K562 (cell line): ENCODE results near the gene OTOP3. TPM values are rescaled to one million over a fixed set of nuclear protein-coding genes. Genes with fewer than 3 reads are reported as not detected.

ENCODE experiments used
- ATAC-seq: fragments of 200-7000 bp; cut with Tn5 transposase; 3 replicates; pipeline ENCODE4 v1.9.1; 2020; ENCODE audit warnings: moderate library complexity
- BruUV-seq: library from RNA; stranded (reverse); fragments of 400-500 nt; replicated peaks from 2 replicates; lab custom pipeline; 2021; lab: Mats Ljungman, UMichigan
- CTCF ChIA-PET: fragments of 300-600 bp; formaldehyde crosslinking; extraction: SDS; loops from one replicate; lab custom pipeline; 2021; ENCODE audit warnings: low intra/inter-chr PET ratio; lab: Yijun Ruan, JAX
- POLR2A ChIA-PET: fragments of 300-600, 350-650 bp; sonication (Branson Sonifier 250); formaldehyde crosslinking; extraction: SDS; loops from one replicate; lab custom pipeline; 2021; ENCODE audit warnings: antibody characterized with exemption, inconsistent platforms; lab: Yijun Ruan, JAX
- DNase-seq, 4 experiments: peaks; one replicate each; pipeline versions ENCODE4 v3.0.0 to v3.0.0-alpha.2; 2011 to 2018; ENCODE audit warnings: low spot score in 3 of 4, mixed read lengths in 3 of 4; ENCODE audit errors: extremely low read depth in 1 of 4
- FAIRE-seq: peaks from 2 replicates; lab custom pipeline; 2011; peaks lifted over from hg19 to GRCh38; lab: Jason Lieb, UNC
- H2AFZ ChIP-seq: 2 replicates; pipeline ENCODE4 v1.6.0; 2011; ENCODE audit warnings: low read depth, low read length, control low read depth, inconsistent platforms
- H3K27ac ChIP-seq: fragments of 200-600 bp; 3 replicates; pipeline ENCODE4 v1.8.0; 2011; ENCODE audit warnings: low read depth, mild to moderate bottlenecking, control low read depth, inconsistent platforms, low read length, moderate library complexity, mixed read lengths; ENCODE audit errors: extremely low read depth
- H3K27me3 ChIP-seq, 2 experiments: fragments of 300-600 bp in 1 of 2; 2 replicates in 1 of 2; 3 replicates in 1 of 2; pipeline versions ENCODE4 v1.6.0 to v1.8.0; 2011; ENCODE audit warnings: inconsistent platforms in 2 of 2, low read length in 2 of 2, mild to moderate bottlenecking in 1 of 2, mixed read lengths in 1 of 2, moderate library complexity in 1 of 2; ENCODE audit not compliant: control insufficient read depth in 2 of 2, insufficient read depth in 2 of 2
- H3K36me3 ChIP-seq: fragments of 300-600 bp; 3 replicates; pipeline ENCODE4 v1.8.0; 2011; ENCODE audit warnings: mild to moderate bottlenecking, low read length, inconsistent platforms; ENCODE audit not compliant: control insufficient read depth, insufficient read depth
- H3K4me1 ChIP-seq, 2 experiments: fragments of 200-600 bp in 1 of 2; replicated peaks in 1 of 2; 2 replicates in 1 of 2; 3 replicates in 1 of 2; pipeline versions ENCODE4 v1.5.1 to v1.8.0; 2011; ENCODE audit warnings: inconsistent platforms in 2 of 2, low read length in 2 of 2, mild to moderate bottlenecking in 1 of 2, mixed read lengths in 1 of 2, moderate library complexity in 1 of 2; ENCODE audit not compliant: control insufficient read depth in 2 of 2, insufficient read depth in 2 of 2
- H3K4me2 ChIP-seq: 2 replicates; pipeline ENCODE4 v1.6.1; 2011; ENCODE audit warnings: low read length, control low read depth, inconsistent platforms, mixed read lengths; ENCODE audit not compliant: insufficient read depth
- H3K4me3 ChIP-seq: fragments of 200-600 bp; sonication (generic), shearing (Covaris generic); 2 replicates; pipeline ENCODE4 v1.5.1; 2016; ENCODE audit warnings: control low read depth, inconsistent platforms
- H3K79me2 ChIP-seq: fragments of 200-600 bp; 3 replicates; pipeline ENCODE4 v1.8.0; 2011; ENCODE audit warnings: low read length, inconsistent platforms; ENCODE audit not compliant: control insufficient read depth, insufficient read depth
- H3K9ac ChIP-seq, 2 experiments: 2 replicates each; pipeline versions ENCODE4 v1.6.0 to v1.6.1; 2011; ENCODE audit warnings: low read depth in 2 of 2, low read length in 2 of 2, control low read depth in 1 of 2, inconsistent platforms in 1 of 2, mild to moderate bottlenecking in 1 of 2, mixed read lengths in 1 of 2; ENCODE audit not compliant: insufficient read depth in 1 of 2
- H3K9me1 ChIP-seq: one replicate; pipeline ENCODE4 v1.6.0; 2011; ENCODE audit warnings: inconsistent platforms, mild to moderate bottlenecking, low read length, moderate library complexity; ENCODE audit not compliant: control insufficient read depth, insufficient read depth
- H3K9me3 ChIP-seq: replicated peaks from 2 replicates; pipeline ENCODE4 v1.5.1; 2011; ENCODE audit warnings: low read depth, low read length, inconsistent platforms; ENCODE audit not compliant: control insufficient read depth, insufficient read depth
- H4K20me1 ChIP-seq: replicated peaks from 2 replicates; pipeline ENCODE4 v1.6.1; 2011; ENCODE audit warnings: low read length, inconsistent platforms, mixed read lengths; ENCODE audit not compliant: control insufficient read depth, insufficient read depth
- ASH1L ChIP-seq: fragments of 450-650 bp; IDR thresholded peaks from 2 replicates; pipeline ENCODE4 v1.6.1; 2018; ENCODE audit warnings: borderline replicate concordance, mild to moderate bottlenecking, low read depth; ENCODE audit not compliant: partially characterized antibody
- CHD2 ChIP-seq: IDR thresholded peaks from 2 replicates; pipeline ENCODE4 v1.6.1; 2011; ENCODE audit warnings: low read depth, low read length
- DDX20 ChIP-seq: fragments of 450-650 bp; IDR thresholded peaks from 2 replicates; pipeline ENCODE4 v1.6.1; 2016; ENCODE audit warnings: missing genetic modification characterization, low read depth, mild to moderate bottlenecking, missing compliant biosample characterization, moderate library complexity
- HSF4 ChIP-seq: fragments of 250-450 bp; sonication (Bioruptor Pico); IDR thresholded peaks from 2 replicates; pipeline ENCODE4 v2.1.2; 2022; ENCODE audit warnings: mild to moderate bottlenecking, moderate library complexity, borderline replicate concordance
- KAT2B ChIP-seq: IDR thresholded peaks from one replicate; pipeline ENCODE4 v1.6.1; 2012; ENCODE audit warnings: low read depth, mild to moderate bottlenecking, control low read depth, inconsistent platforms, low read length, moderate library complexity
- MTA2 ChIP-seq: fragments of 450-650 bp; IDR thresholded peaks from 2 replicates; pipeline ENCODE4 v1.6.1; 2016; ENCODE audit warnings: low read depth
- RHOXF2B ChIP-seq: fragments of 250-450 bp; sonication (Bioruptor Pico); conservative IDR thresholded peaks from 2 replicates; pipeline ENCODE4 v1.5.1; 2021
- ZC3H11A ChIP-seq: IDR thresholded peaks from 2 replicates; pipeline ENCODE4 v1.6.1; 2012; ENCODE audit warnings: low read depth, low read length, improper control_type of control experiment
- ZFX ChIP-seq: sonication (generic); formaldehyde crosslinking; IDR thresholded peaks from 2 replicates; pipeline ENCODE4 v1.8.0; 2022; ENCODE audit warnings: mild to moderate bottlenecking, missing genetic modification reagents, moderate library complexity
- ZNF134 ChIP-seq: fragments of 250-450 bp; sonication (Bioruptor Pico); conservative IDR thresholded peaks from 2 replicates; pipeline ENCODE4 v1.4.0; 2020
- ZNF699 ChIP-seq: fragments of 250-450 bp; sonication (Bioruptor Pico); IDR thresholded peaks from 2 replicates; pipeline ENCODE4 v1.8.0; 2021; ENCODE audit warnings: mild to moderate bottlenecking, moderate library complexity; ENCODE audit not compliant: insufficient replicate concordance
- WGBS: fragments of 100-300 bp; shearing (Covaris generic); methylation state at CpG from one replicate; pipeline ENCODE4 v1.1.6; 2016; ENCODE audit warnings: low coverage, mixed read lengths; ENCODE audit not compliant: insufficient coverage; ENCODE audit errors: missing lambda C conversion rate; 5-methylcytosine and 5-hydroxymethylcytosine counted together
- in situ Hi-C: fragments of 300-500 bp; cut with MboI; formaldehyde crosslinking; loops from 4 replicates; pipeline ENCODE4 v1.15.0; 2018; ENCODE audit warnings: inconsistent platforms, mixed read lengths
- intact Hi-C: fragments of 100-400 bp; cut with micrococcal nuclease; formaldehyde crosslinking; loops from 2 replicates; pipeline ENCODE4 v1.14.2; 2022
- polyA plus RNA-seq, 8 experiments: library from polyadenylated mRNA; depleted of rRNA in 4 of 8; stranded (reverse) in 5 of 8; unstranded in 3 of 8; fragments of >200 nt; fragmentation: Nextera tagmentation in 2 of 8; fragmentation: Illumina TruSeq in 1 of 8; extraction: Ambion mirVana in 2 of 8; extraction: Trizol in 1 of 8; gene quantifications; 2 replicates each; pipeline versions ENCODE4 v1.2.1 to v1.2.3, GENCODE V29; 2011 to 2014; ENCODE audit warnings: inconsistent platforms in 1 of 8, missing spikeins in 1 of 8
- total RNA-seq, 7 experiments: library from RNA; depleted of rRNA in 6 of 7; stranded (reverse); fragments of >200 nt in 6 of 7; fragmentation: Illumina TruSeq in 2 of 7; extraction: Trizol in 2 of 7; gene quantifications; 2 replicates each; pipeline versions ENCODE4 v1.2.1 to v1.2.3, GENCODE V29; 2011 to 2021; ENCODE audit warnings: low replicate concordance in 1 of 7
- TF ChIP-seq, protein P1 (sequence below), 2 experiments: fragments of 450-650 bp in 1 of 2; sonication (generic) in 1 of 2; formaldehyde crosslinking in 1 of 2; IDR thresholded peaks; 2 replicates each; pipeline versions ENCODE4 v1.7.1 to v1.9.0; 2016 to 2022; ENCODE audit warnings: inconsistent platforms in 1 of 2, mild to moderate bottlenecking in 1 of 2, missing genetic modification reagents in 1 of 2
- TF ChIP-seq, protein P2 (sequence below): sonication (generic); formaldehyde crosslinking; IDR thresholded peaks from 2 replicates; pipeline ENCODE4 v1.8.1; 2023; ENCODE audit warnings: mild to moderate bottlenecking, missing genetic modification reagents

The OTOP3 gene
- total and polyA plus RNA-seq, 9 of the 15 experiments (the other 6 are each of a cell fraction or from before 2014, with no cell fraction given), result not detected

DNA sequence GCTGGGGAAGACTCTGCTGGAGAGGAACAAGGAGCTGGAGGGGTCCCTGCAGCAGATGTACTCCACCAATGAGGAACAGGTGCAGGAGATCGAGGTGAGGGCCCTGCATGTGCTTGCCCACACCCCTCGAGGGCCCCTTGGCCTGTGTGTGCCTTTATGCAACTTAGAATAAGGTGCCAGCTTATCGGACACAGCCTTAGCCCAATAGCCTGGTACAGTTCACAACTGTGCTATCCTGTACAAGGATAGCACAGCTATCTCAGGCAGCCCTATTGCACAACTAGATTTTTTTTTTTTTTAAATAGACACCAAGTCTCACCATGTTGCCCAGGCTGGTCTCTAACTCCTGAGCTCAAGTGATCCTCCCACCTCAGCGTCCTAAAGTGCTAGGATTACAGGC lies 63.8 kb downstream of the OTOP3 start:
- ATAC-seq (no peak), FAIRE-seq (no peak), DNase-seq (no peak)
- peaks cover 0 to 13% of the 10 kb centered on the region in 2 experiments; a peak in 1 of 5 replicates for H3K4me1 ChIP-seq
- no peak overlapping the region for H2AFZ ChIP-seq
- H3K27me3 ChIP-seq, result no peaks in the 10 kb centered on the region
- ChIA-PET POLR2A (interaction anchor here (0.7 to 7.2 kb wide), 5 partner anchors 9 to 49 kb away, joined by 3 to 56 read pairs (median 7); partner anchors contain the start of genes CDR2L and MRPL58), CTCF (no interaction called here)
- H3K9me3 ChIP-seq, result no peaks in the 10 kb centered on the region
- intact Hi-C loops (no loop called here), in situ Hi-C loops (no loop called here)
- no peak overlapping the region for H3K4me3 ChIP-seq
- no peaks in the 10 kb centered on the region for H4K20me1 ChIP-seq
- H3K79me2 ChIP-seq, result no peaks in the 10 kb centered on the region
- H3K36me3 ChIP-seq, result peaks cover 24% of the 10 kb centered on the region; the same call in 1 of the 3 replicates
- no peak overlapping the region for H3K9ac ChIP-seq
- 45% methylated on average over 4 of the region's 4 CpGs for WGBS
- no peaks in the 10 kb centered on the region for H3K9me1 ChIP-seq
- no peak overlapping the region for H3K27ac ChIP-seq
- no peak overlapping the region for H3K4me2 ChIP-seq
- BruUV-seq, result no TSS peak
- TF ChIP-seq KAT2B, result no peak
- TF ChIP-seq ASH1L, result no peak
- no peak for TF ChIP-seq CHD2
- TF ChIP-seq, protein P1, sequence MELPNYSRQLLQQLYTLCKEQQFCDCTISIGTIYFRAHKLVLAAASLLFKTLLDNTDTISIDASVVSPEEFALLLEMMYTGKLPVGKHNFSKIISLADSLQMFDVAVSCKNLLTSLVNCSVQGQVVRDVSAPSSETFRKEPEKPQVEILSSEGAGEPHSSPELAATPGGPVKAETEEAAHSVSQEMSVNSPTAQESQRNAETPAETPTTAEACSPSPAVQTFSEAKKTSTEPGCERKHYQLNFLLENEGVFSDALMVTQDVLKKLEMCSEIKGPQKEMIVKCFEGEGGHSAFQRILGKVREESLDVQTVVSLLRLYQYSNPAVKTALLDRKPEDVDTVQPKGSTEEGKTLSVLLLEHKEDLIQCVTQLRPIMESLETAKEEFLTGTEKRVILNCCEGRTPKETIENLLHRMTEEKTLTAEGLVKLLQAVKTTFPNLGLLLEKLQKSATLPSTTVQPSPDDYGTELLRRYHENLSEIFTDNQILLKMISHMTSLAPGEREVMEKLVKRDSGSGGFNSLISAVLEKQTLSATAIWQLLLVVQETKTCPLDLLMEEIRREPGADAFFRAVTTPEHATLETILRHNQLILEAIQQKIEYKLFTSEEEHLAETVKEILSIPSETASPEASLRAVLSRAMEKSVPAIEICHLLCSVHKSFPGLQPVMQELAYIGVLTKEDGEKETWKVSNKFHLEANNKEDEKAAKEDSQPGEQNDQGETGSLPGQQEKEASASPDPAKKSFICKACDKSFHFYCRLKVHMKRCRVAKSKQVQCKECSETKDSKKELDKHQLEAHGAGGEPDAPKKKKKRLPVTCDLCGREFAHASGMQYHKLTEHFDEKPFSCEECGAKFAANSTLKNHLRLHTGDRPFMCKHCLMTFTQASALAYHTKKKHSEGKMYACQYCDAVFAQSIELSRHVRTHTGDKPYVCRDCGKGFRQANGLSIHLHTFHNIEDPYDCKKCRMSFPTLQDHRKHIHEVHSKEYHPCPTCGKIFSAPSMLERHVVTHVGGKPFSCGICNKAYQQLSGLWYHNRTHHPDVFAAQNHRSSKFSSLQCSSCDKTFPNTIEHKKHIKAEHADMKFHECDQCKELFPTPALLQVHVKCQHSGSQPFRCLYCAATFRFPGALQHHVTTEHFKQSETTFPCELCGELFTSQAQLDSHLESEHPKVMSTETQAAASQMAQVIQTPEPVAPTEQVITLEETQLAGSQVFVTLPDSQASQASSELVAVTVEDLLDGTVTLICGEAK (IDR thresholded peaks at IDR 0.05), result no peak
- TF ChIP-seq, protein P1 (CRISPR knock-in tag; IDR thresholded peaks at IDR 0.05), result no peak
- no peak for TF ChIP-seq DDX20
- TF ChIP-seq RHOXF2B (CRISPR knock-in tag), result no peak
- TF ChIP-seq HSF4 (CRISPR knock-in tag), result no peak
- TF ChIP-seq, protein P2, sequence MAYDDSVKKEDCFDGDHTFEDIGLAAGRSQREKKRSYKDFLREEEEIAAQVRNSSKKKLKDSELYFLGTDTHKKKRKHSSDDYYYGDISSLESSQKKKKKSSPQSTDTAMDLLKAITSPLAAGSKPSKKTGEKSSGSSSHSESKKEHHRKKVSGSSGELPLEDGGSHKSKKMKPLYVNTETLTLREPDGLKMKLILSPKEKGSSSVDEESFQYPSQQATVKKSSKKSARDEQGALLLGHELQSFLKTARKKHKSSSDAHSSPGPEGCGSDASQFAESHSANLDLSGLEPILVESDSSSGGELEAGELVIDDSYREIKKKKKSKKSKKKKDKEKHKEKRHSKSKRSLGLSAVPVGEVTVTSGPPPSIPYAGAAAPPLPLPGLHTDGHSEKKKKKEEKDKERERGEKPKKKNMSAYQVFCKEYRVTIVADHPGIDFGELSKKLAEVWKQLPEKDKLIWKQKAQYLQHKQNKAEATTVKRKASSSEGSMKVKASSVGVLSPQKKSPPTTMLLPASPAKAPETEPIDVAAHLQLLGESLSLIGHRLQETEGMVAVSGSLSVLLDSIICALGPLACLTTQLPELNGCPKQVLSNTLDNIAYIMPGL (CRISPR knock-in tag), result no peak
- TF ChIP-seq ZNF134 (CRISPR knock-in tag), result no peak
- no peak for TF ChIP-seq MTA2
- no peak for TF ChIP-seq ZFX (CRISPR knock-in tag)
- no peak for TF ChIP-seq ZC3H11A
- no peak for TF ChIP-seq ZNF699 (CRISPR knock-in tag)
